GM20000 (cell line): ENCODE results near the gene FAM171A2.
A peak's percentile ranks its signal among the peaks of the same experiment; 100 is the strongest.

Experiments used
- DNase-seq: peaks from one replicate; pipeline ENCODE4 v3.0.0; 2012; ENCODE audit warnings: low spot score
- TF ChIP-seq, protein P1 (sequence below): IDR thresholded peaks from 2 replicates; pipeline ENCODE4 v1.5.1; 2012; ENCODE audit warnings: mild to moderate bottlenecking, control low read depth; ENCODE audit errors: extremely low read depth, missing control alignments

Gene FAM171A2

DNA sequence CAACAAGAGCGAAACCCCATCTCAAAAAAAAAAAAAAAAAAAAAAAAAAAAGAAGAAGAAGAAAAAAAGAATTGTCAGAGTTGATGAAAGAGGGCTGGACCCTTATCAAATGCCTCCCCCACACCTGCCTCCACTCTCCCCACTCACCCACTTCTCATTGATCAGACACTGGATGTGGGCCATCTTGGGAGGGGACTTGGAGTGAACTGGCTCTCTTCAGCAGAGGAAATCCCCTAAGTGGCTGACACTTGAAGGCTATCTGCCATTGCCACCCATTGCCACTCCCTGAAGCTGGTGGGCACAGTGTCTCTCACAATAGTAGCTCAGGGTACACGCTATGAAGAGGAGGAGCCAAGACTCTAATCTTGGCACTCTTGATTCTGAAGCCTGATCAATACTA, 24.2 kb upstream of the FAM171A2 start:
- DNase-seq, result no peak
- TF ChIP-seq, protein P1, sequence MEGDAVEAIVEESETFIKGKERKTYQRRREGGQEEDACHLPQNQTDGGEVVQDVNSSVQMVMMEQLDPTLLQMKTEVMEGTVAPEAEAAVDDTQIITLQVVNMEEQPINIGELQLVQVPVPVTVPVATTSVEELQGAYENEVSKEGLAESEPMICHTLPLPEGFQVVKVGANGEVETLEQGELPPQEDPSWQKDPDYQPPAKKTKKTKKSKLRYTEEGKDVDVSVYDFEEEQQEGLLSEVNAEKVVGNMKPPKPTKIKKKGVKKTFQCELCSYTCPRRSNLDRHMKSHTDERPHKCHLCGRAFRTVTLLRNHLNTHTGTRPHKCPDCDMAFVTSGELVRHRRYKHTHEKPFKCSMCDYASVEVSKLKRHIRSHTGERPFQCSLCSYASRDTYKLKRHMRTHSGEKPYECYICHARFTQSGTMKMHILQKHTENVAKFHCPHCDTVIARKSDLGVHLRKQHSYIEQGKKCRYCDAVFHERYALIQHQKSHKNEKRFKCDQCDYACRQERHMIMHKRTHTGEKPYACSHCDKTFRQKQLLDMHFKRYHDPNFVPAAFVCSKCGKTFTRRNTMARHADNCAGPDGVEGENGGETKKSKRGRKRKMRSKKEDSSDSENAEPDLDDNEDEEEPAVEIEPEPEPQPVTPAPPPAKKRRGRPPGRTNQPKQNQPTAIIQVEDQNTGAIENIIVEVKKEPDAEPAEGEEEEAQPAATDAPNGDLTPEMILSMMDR, result no peak

DNA sequence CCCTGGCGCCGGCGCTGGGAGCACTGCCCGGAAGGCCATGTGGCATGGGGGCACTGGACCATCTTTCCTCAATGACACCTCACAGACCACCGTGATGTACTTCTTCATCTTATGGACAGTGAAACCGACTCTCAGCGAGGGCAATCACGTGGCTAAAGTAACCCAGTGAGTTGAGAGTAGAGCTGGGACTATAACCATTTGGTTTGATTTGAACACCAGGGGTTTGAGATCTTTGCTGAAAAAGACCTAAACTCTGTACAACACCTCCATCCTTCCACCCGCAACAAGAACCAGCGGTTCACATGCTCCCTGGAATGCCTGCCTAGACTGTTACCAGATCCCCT, 22.5 kb upstream of the FAM171A2 start:
- DNase-seq, result no peak
- TF ChIP-seq, protein P1, result no peak

DNA sequence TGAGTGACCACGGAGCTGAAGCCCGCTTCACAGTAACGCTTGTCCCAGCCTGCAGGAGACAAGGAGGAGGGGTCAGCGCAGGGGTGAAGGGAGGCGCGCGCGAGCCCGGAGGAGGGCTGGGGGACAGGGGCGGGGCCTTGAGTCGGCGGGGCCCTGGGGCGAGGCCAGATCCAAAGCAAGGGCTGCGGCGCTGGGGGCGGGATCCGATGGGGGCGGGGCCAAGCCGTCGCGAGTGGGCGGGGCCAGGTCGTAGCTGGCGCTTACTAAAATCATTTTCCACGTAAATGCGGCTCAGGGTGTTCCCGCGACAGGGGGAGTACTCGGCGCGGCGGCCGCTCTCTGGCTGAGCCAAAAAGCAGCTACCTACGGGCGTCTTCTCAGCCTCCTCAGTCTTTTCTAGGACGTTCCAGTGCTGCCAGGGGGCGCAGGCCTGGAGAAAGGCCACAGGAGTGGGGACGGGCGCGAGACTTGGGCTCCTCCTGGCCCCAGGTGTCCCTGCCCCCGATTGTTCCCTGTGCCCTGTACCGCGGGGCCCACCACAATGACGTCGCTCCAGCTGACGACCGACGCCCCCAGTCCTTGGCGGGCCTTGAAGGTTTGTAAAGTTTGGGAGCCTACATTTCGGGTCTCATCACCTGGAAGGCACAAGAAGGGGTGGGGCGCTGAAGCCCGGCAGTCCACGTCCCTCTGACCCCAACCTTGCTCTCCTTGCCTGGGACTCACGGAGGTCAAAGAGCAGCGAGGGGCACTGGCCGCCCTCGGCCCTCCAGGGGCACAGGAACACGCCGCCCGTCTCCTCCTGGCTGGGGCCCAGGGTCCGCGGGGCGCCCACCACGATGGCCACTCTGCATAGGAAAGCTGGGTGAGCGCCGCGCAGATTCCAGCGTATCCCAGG, 21.9 kb upstream of the FAM171A2 start:
- peak; percentile 94 for DNase-seq
- TF ChIP-seq, protein P1, result peak; percentile 21

DNA sequence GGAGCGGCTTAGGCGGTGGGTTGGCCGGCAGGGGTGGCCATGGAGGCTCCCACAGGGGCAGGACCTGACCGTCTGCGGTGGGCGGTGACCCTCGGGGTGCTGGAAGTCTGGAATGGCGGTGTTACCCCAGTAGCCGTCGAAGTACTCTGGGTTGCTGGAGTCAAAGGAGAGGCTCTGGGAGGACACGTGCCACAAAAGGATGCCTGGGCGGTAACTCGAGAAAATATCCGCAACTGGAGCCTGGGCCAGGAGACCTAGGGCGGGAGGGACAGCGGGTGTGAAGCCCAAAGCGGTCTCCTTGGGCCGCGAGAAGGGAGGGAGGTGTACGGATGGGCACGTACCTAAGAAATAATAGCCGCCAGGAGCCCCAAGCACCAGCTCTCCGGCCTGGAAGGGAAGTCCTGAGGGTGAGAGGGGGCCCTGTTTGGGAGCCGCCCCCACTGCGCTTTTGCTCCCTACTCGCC, 21.2 kb upstream of the FAM171A2 start:
- DNase-seq, result no peak
- TF ChIP-seq, protein P1, result no peak

DNA sequence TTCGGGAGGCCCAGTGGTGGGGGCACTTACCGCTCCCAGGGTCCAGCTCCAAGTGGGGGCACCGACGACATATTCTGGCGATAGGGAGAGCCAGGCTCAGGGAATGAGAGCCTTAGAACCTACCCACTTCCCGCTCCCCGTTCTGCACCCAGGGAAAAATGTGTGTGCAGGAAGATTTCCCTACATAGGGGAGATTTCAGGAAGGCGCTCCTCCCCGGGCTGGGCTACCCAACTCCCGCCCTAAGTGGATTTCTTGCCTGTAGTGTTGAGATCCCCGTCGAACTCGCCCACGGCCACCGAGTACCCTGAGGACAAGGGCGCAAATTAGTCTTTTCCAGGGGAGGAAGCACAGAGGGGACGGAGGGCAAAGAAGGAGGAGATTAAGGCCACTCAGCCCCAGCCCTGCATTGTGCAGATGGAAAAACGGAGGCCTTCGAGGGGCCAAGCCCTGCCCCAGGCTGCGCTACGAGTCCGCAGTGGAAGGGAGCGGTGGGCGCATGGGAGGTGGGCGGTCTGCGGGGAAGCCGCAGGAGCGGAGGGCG, 20.7 kb upstream of the FAM171A2 start:
- peak; percentile 13 for DNase-seq
- TF ChIP-seq, protein P1, result no peak

DNA sequence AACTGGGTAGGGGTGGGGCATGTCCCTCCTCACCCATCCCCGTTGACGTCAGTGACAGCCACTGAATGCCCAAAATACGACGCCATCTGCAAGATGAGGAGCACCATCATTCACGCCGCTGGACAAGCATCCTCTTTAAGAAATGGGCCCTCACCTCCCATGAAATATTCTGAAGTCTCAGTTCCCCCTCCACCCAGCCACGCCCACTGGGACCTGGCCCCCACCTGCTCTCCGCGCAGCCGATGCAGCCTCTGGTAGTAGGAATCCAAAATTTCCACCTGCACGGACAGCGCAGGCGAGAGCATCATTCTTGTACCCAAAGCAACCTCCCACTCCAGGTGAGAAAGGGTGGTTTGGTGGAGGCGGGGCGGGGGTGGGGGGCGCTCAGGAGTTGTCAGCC, 20.2 kb upstream of the FAM171A2 start:
- TF ChIP-seq, protein P1, result no peak
- DNase-seq, result no peak

DNA sequence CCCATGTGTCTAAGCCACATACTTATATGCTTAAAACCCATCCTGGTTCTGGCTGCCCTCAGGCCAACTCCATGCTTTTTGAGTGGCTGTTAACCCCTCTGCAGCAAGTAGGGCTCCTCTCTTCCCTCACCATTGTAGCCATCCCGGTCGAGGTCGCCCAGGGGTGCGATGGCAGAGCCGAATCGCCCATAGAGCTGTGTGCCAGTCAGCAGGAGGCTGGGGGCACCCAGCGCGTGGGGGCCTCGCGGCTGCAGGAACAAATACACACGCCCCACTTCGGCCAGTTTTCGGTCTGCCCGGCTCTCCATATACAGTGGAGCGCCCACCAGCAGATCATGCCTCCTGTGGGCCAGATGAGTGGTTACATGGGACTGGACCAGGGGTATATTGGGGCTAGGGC, 19.7 kb upstream of the FAM171A2 start:
- TF ChIP-seq, protein P1, result no peak
- no peak for DNase-seq
